WTC11 (cell line): ENCODE measurements around the gene ACRV1. TPM values are rescaled to one million over a fixed set of nuclear protein-coding genes. Genes with fewer than 3 reads are reported as not detected.

Source experiments
- AR ChIP-seq: fragments of 250-450 bp; sonication (Bioruptor Pico); IDR thresholded peaks from 2 replicates; pipeline ENCODE4 v1.9.0; 2021; ENCODE audit warnings: mild to moderate bottlenecking
- ATF1 ChIP-seq: sonication (generic); formaldehyde crosslinking; IDR thresholded peaks from 2 replicates; pipeline ENCODE4 v1.8.1; 2023; ENCODE audit warnings: mild to moderate bottlenecking, moderate library complexity, missing genetic modification reagents
- ERG ChIP-seq: fragments of 250-450 bp; sonication (Bioruptor Pico); IDR thresholded peaks from 2 replicates; pipeline ENCODE4 v1.8.0; 2021; ENCODE audit warnings: mild to moderate bottlenecking
- ESRRA ChIP-seq: sonication (generic); formaldehyde crosslinking; IDR thresholded peaks from 2 replicates; pipeline ENCODE4 v1.8.1; 2022; ENCODE audit warnings: mild to moderate bottlenecking, missing genetic modification reagents, borderline replicate concordance
- HMGA2 ChIP-seq: fragments of 250-450 bp; sonication (Bioruptor Pico); IDR thresholded peaks from 2 replicates; pipeline ENCODE4 v1.4.0; 2021; ENCODE audit warnings: mild to moderate bottlenecking, moderate library complexity
- JAZF1 ChIP-seq: fragments of 250-450 bp; sonication (Bioruptor Pico); IDR thresholded peaks from 2 replicates; pipeline ENCODE4 v1.9.0; 2021; ENCODE audit warnings: moderate library complexity, mild to moderate bottlenecking, inconsistent platforms
- NR2C2 ChIP-seq: sonication (generic); formaldehyde crosslinking; IDR thresholded peaks from 2 replicates; pipeline ENCODE4 v1.8.0; 2022; ENCODE audit warnings: mild to moderate bottlenecking, missing genetic modification reagents
- RORB ChIP-seq: fragments of 250-450 bp; sonication (Bioruptor Pico); IDR thresholded peaks from 2 replicates; pipeline ENCODE4 v1.9.0; 2021; ENCODE audit warnings: mild to moderate bottlenecking
- SMAD3 ChIP-seq: sonication (generic); formaldehyde crosslinking; IDR thresholded peaks from 2 replicates; pipeline ENCODE4 v1.8.0; 2022; ENCODE audit warnings: missing genetic modification reagents, mild to moderate bottlenecking, borderline replicate concordance
- SOX15 ChIP-seq: fragments of 250-450 bp; sonication (Bioruptor Pico); IDR thresholded peaks from 2 replicates; pipeline ENCODE4 v1.9.0; 2021; ENCODE audit warnings: mild to moderate bottlenecking
- STAT6 ChIP-seq: sonication (generic); formaldehyde crosslinking; conservative IDR thresholded peaks from 2 replicates; pipeline ENCODE4 v1.8.1; 2023; ENCODE audit warnings: mild to moderate bottlenecking, low read depth, missing genetic modification reagents, moderate library complexity
- TCF7 ChIP-seq: sonication (generic); formaldehyde crosslinking; IDR thresholded peaks from 2 replicates; pipeline ENCODE4 v1.8.0; 2022; ENCODE audit warnings: mild to moderate bottlenecking, low read depth, missing genetic modification reagents, moderate library complexity
- ZNF281 ChIP-seq: sonication (generic); formaldehyde crosslinking; IDR thresholded peaks from 2 replicates; pipeline ENCODE4 v1.8.0; 2023; ENCODE audit warnings: mild to moderate bottlenecking, missing genetic modification reagents
- ZNF416 ChIP-seq: fragments of 250-450 bp; sonication (Bioruptor Pico); IDR thresholded peaks from 2 replicates; pipeline ENCODE4 v1.9.0; 2021; ENCODE audit warnings: mild to moderate bottlenecking, inconsistent platforms
- total RNA-seq: library from RNA; stranded (reverse); gene quantifications from 3 replicates; pipeline ENCODE4 v1.2.3, GENCODE V29; 2021

ACRV1 gene
- total RNA-seq, 1 experiment from 2014 or later, result not detected

GRCh38 chr11:125621995-125622394 is 58.7 kb downstream of the ACRV1 start (continued):
- TF ChIP-seq AR (CRISPR knock-in tag) (no peak), ZNF416 (no peak), ATF1 (CRISPR knock-in tag) (no peak), ZNF281 (CRISPR knock-in tag) (no peak), STAT6 (CRISPR knock-in tag) (no peak), TCF7 (CRISPR knock-in tag) (no peak), ESRRA (CRISPR knock-in tag) (no peak), JAZF1 (CRISPR knock-in tag) (no peak), ERG (CRISPR knock-in tag) (no peak), SMAD3 (no peak), HMGA2 (no peak), NR2C2 (CRISPR knock-in tag) (no peak), RORB (no peak), SOX15 (CRISPR knock-in tag) (no peak)
- TF ChIP-seq, all 79 proteins: peak for 0

Other genes with a start within 250 kb of the ACRV1 start
- gene FEZ1, start 184.6 kb downstream of the ACRV1 start, total RNA-seq, result 33.2 to 46.1 TPM (median 36.4 TPM) in 3 replicates
- gene EI24, start 111.4 kb downstream of the ACRV1 start, total RNA-seq, result 120 to 130 TPM (median 126 TPM) in 3 replicates
- 139 to 146 TPM (median 144 TPM) in 3 replicates for gene STT3A, start 88.0 kb downstream of the ACRV1 start, total RNA-seq
- gene CHEK1, start 55.7 kb downstream of the ACRV1 start, total RNA-seq, result 99.9 to 111 TPM (median 101 TPM) in 3 replicates
- gene PATE1, start 65.4 kb upstream of the ACRV1 start, total RNA-seq, result not detected in 3 replicates
- gene PATE2, start 98.0 kb upstream of the ACRV1 start, total RNA-seq, result not detected in 3 replicates
- not detected in 3 replicates for gene PATE3, start 107.3 kb upstream of the ACRV1 start, total RNA-seq
- not detected in 3 replicates for gene PATE4, start 152.5 kb upstream of the ACRV1 start, total RNA-seq
- 8.0 to 8.1 TPM (median 8.1 TPM) in 3 replicates for gene HYLS1, start 206.8 kb upstream of the ACRV1 start, total RNA-seq
- 16.3 to 18.8 TPM (median 18.6 TPM) in 3 replicates for gene PUS3, start 222.4 kb upstream of the ACRV1 start, total RNA-seq
- gene DDX25, start 223.7 kb upstream of the ACRV1 start, total RNA-seq, result 17.5 to 20.5 TPM (median 20.4 TPM) in 3 replicates